ENCODE results near the gene GLRX2.

GRCh38 chr1:193062698-193063463 is 42.3 kb downstream of the GLRX2 start:
- no peak for TF ChIP-seq EZH2 (IDR thresholded peaks at IDR 0.05)
- TF ChIP-seq CTCF (IDR thresholded peaks at IDR 0.05) = no peak
- TF ChIP-seq EZH2phosphoT487 (IDR thresholded peaks at IDR 0.05) = no peak
